Spleen (tissue), 7 donors: ENCODE data around the gene OR2A42.
"Not testable (repeated sequence)": the region's sequence is repeated elsewhere in the genome, so short reads cannot be mapped to it uniquely, and the experiment has no call there.

Source experiments
- POLR2A ChIP-seq, 3 donors: fragments of 450-650 bp; IDR thresholded peaks; one replicate each; pipeline ENCODE4 v1.5.1; 2017; ENCODE audit warnings: antibody characterized with exemption in 3 of 3, mild to moderate bottlenecking in 1 of 3
- POLR2AphosphoS5 ChIP-seq, 3 donors: sonication (generic); formaldehyde crosslinking; IDR thresholded peaks; one replicate each; pipeline ENCODE4 v1.5.1; 2017; ENCODE audit warnings: antibody characterized with exemption in 3 of 3
- TF ChIP-seq, protein P1 (sequence below), 11 experiments: fragments of 200-600 bp in 7 of 11; fragments of 450-650 bp in 4 of 11; sonication (generic) in 4 of 11; IDR thresholded peaks in 8 of 11; conservative IDR thresholded peaks in 3 of 11; 1 replicate in 7 of 11; 2 replicates in 4 of 11; pipeline versions ENCODE4 v1.4.0 to v1.8.0; 2016 to 2021; ENCODE audit warnings: antibody characterized with exemption in 11 of 11, inconsistent platforms in 4 of 11, mild to moderate bottlenecking in 1 of 11
- donor health status: DM: no; HTN: no; CAD: no; lungs with moderate emphysema.
- donor health status: DM: no; HTN: no; CAD: no.
- donor health status: DM: no; HTN: no; CAD: no.

GRCh38 chr7:144282490-144282889 is 43.1 kb upstream of the OR2A42 start:
- TF ChIP-seq, protein P1, sequence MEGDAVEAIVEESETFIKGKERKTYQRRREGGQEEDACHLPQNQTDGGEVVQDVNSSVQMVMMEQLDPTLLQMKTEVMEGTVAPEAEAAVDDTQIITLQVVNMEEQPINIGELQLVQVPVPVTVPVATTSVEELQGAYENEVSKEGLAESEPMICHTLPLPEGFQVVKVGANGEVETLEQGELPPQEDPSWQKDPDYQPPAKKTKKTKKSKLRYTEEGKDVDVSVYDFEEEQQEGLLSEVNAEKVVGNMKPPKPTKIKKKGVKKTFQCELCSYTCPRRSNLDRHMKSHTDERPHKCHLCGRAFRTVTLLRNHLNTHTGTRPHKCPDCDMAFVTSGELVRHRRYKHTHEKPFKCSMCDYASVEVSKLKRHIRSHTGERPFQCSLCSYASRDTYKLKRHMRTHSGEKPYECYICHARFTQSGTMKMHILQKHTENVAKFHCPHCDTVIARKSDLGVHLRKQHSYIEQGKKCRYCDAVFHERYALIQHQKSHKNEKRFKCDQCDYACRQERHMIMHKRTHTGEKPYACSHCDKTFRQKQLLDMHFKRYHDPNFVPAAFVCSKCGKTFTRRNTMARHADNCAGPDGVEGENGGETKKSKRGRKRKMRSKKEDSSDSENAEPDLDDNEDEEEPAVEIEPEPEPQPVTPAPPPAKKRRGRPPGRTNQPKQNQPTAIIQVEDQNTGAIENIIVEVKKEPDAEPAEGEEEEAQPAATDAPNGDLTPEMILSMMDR (IDR thresholded peaks at IDR 0.05 in 8 of 11, conservative IDR thresholded peaks at IDR 0.05 in 3 of 11): not testable (repeated sequence)
- not testable (repeated sequence) for TF ChIP-seq POLR2AphosphoS5, POLR2A (IDR thresholded peaks at IDR 0.05)
